K562 (cell line): ENCODE results near the gene STARD3NL. TPM values are rescaled to one million over a fixed set of nuclear protein-coding genes. Genes with fewer than 3 reads are reported as not detected.

Experiments used
- ATAC-seq: fragments of 200-7000 bp; cut with Tn5 transposase; 3 replicates; pipeline ENCODE4 v1.9.1; 2020; ENCODE audit warnings: moderate library complexity
- BruUV-seq: library from RNA; stranded (reverse); fragments of 400-500 nt; replicated peaks from 2 replicates; lab custom pipeline; 2021; lab: Mats Ljungman, UMichigan
- CTCF ChIA-PET: fragments of 300-600 bp; formaldehyde crosslinking; extraction: SDS; loops from one replicate; lab custom pipeline; 2021; ENCODE audit warnings: low intra/inter-chr PET ratio; lab: Yijun Ruan, JAX
- POLR2A ChIA-PET: fragments of 300-600, 350-650 bp; sonication (Branson Sonifier 250); formaldehyde crosslinking; extraction: SDS; loops from one replicate; lab custom pipeline; 2021; ENCODE audit warnings: antibody characterized with exemption, inconsistent platforms; lab: Yijun Ruan, JAX
- DNase-seq, 4 experiments: peaks; one replicate each; pipeline versions ENCODE4 v3.0.0 to v3.0.0-alpha.2; 2011 to 2018; ENCODE audit warnings: low spot score in 3 of 4, mixed read lengths in 3 of 4; ENCODE audit errors: extremely low read depth in 1 of 4
- FAIRE-seq: peaks from 2 replicates; lab custom pipeline; 2011; peaks lifted over from hg19 to GRCh38; lab: Jason Lieb, UNC
- H2AFZ ChIP-seq: 2 replicates; pipeline ENCODE4 v1.6.0; 2011; ENCODE audit warnings: low read depth, low read length, control low read depth, inconsistent platforms
- H3K27ac ChIP-seq: fragments of 200-600 bp; 3 replicates; pipeline ENCODE4 v1.8.0; 2011; ENCODE audit warnings: low read depth, mild to moderate bottlenecking, control low read depth, inconsistent platforms, low read length, moderate library complexity, mixed read lengths; ENCODE audit errors: extremely low read depth
- H3K27me3 ChIP-seq, 2 experiments: fragments of 300-600 bp in 1 of 2; 2 replicates in 1 of 2; 3 replicates in 1 of 2; pipeline versions ENCODE4 v1.6.0 to v1.8.0; 2011; ENCODE audit warnings: inconsistent platforms in 2 of 2, low read length in 2 of 2, mild to moderate bottlenecking in 1 of 2, mixed read lengths in 1 of 2, moderate library complexity in 1 of 2; ENCODE audit not compliant: control insufficient read depth in 2 of 2, insufficient read depth in 2 of 2
- H3K36me3 ChIP-seq: fragments of 300-600 bp; 3 replicates; pipeline ENCODE4 v1.8.0; 2011; ENCODE audit warnings: mild to moderate bottlenecking, low read length, inconsistent platforms; ENCODE audit not compliant: control insufficient read depth, insufficient read depth
- H3K4me1 ChIP-seq, 2 experiments: fragments of 200-600 bp in 1 of 2; replicated peaks in 1 of 2; 2 replicates in 1 of 2; 3 replicates in 1 of 2; pipeline versions ENCODE4 v1.5.1 to v1.8.0; 2011; ENCODE audit warnings: inconsistent platforms in 2 of 2, low read length in 2 of 2, mild to moderate bottlenecking in 1 of 2, mixed read lengths in 1 of 2, moderate library complexity in 1 of 2; ENCODE audit not compliant: control insufficient read depth in 2 of 2, insufficient read depth in 2 of 2
- H3K4me2 ChIP-seq: 2 replicates; pipeline ENCODE4 v1.6.1; 2011; ENCODE audit warnings: low read length, control low read depth, inconsistent platforms, mixed read lengths; ENCODE audit not compliant: insufficient read depth
- H3K4me3 ChIP-seq: fragments of 200-600 bp; sonication (generic), shearing (Covaris generic); 2 replicates; pipeline ENCODE4 v1.5.1; 2016; ENCODE audit warnings: control low read depth, inconsistent platforms
- H3K79me2 ChIP-seq: fragments of 200-600 bp; 3 replicates; pipeline ENCODE4 v1.8.0; 2011; ENCODE audit warnings: low read length, inconsistent platforms; ENCODE audit not compliant: control insufficient read depth, insufficient read depth
- H3K9ac ChIP-seq, 2 experiments: 2 replicates each; pipeline versions ENCODE4 v1.6.0 to v1.6.1; 2011; ENCODE audit warnings: low read depth in 2 of 2, low read length in 2 of 2, control low read depth in 1 of 2, inconsistent platforms in 1 of 2, mild to moderate bottlenecking in 1 of 2, mixed read lengths in 1 of 2; ENCODE audit not compliant: insufficient read depth in 1 of 2
- H3K9me1 ChIP-seq: one replicate; pipeline ENCODE4 v1.6.0; 2011; ENCODE audit warnings: inconsistent platforms, mild to moderate bottlenecking, low read length, moderate library complexity; ENCODE audit not compliant: control insufficient read depth, insufficient read depth
- H3K9me3 ChIP-seq: replicated peaks from 2 replicates; pipeline ENCODE4 v1.5.1; 2011; ENCODE audit warnings: low read depth, low read length, inconsistent platforms; ENCODE audit not compliant: control insufficient read depth, insufficient read depth
- H4K20me1 ChIP-seq: replicated peaks from 2 replicates; pipeline ENCODE4 v1.6.1; 2011; ENCODE audit warnings: low read length, inconsistent platforms, mixed read lengths; ENCODE audit not compliant: control insufficient read depth, insufficient read depth
- KLF16 ChIP-seq: IDR thresholded peaks from 2 replicates; pipeline ENCODE4 v1.6.1; 2016; ENCODE audit warnings: antibody characterized with exemption
- NCOA1 ChIP-seq: fragments of 450-650 bp; IDR thresholded peaks from 2 replicates; pipeline ENCODE4 v1.6.1; 2016; ENCODE audit warnings: low read depth
- U2AF1 ChIP-seq: fragments of 200-400 bp; formaldehyde crosslinking; optimal IDR thresholded peaks from 2 replicates; pipeline ENCODE3; 2017; ENCODE audit warnings: mild to moderate bottlenecking, low read depth, low read length, moderate library complexity
- ZFX ChIP-seq: sonication (generic); formaldehyde crosslinking; IDR thresholded peaks from 2 replicates; pipeline ENCODE4 v1.8.0; 2022; ENCODE audit warnings: mild to moderate bottlenecking, missing genetic modification reagents, moderate library complexity
- ZNF561 ChIP-seq: fragments of 450-650 bp; formaldehyde crosslinking; conservative IDR thresholded peaks from 2 replicates; pipeline ENCODE4 v1.4.0; 2020; ENCODE audit warnings: mild to moderate bottlenecking, moderate library complexity
- ZNF707 ChIP-seq: fragments of 250-450 bp; sonication (Bioruptor Pico); conservative IDR thresholded peaks from 2 replicates; pipeline ENCODE4 v1.8.0; 2022; ENCODE audit warnings: inconsistent platforms, mild to moderate bottlenecking, moderate library complexity
- ZNF717 ChIP-seq: fragments of 250-450 bp; sonication (Bioruptor Pico); IDR thresholded peaks from 2 replicates; pipeline ENCODE4 v1.5.0; 2021
- WGBS: fragments of 100-300 bp; shearing (Covaris generic); methylation state at CpG from one replicate; pipeline ENCODE4 v1.1.6; 2016; ENCODE audit warnings: low coverage, mixed read lengths; ENCODE audit not compliant: insufficient coverage; ENCODE audit errors: missing lambda C conversion rate; 5-methylcytosine and 5-hydroxymethylcytosine counted together
- in situ Hi-C: fragments of 300-500 bp; cut with MboI; formaldehyde crosslinking; loops from 4 replicates; pipeline ENCODE4 v1.15.0; 2018; ENCODE audit warnings: inconsistent platforms, mixed read lengths
- intact Hi-C: fragments of 100-400 bp; cut with micrococcal nuclease; formaldehyde crosslinking; loops from 2 replicates; pipeline ENCODE4 v1.14.2; 2022
- polyA plus RNA-seq, 8 experiments: library from polyadenylated mRNA; depleted of rRNA in 4 of 8; stranded (reverse) in 5 of 8; unstranded in 3 of 8; fragments of >200 nt; fragmentation: Nextera tagmentation in 2 of 8; fragmentation: Illumina TruSeq in 1 of 8; extraction: Ambion mirVana in 2 of 8; extraction: Trizol in 1 of 8; gene quantifications; 2 replicates each; pipeline versions ENCODE4 v1.2.1 to v1.2.3, GENCODE V29; 2011 to 2014; ENCODE audit warnings: inconsistent platforms in 1 of 8, missing spikeins in 1 of 8
- total RNA-seq, 7 experiments: library from RNA; depleted of rRNA in 6 of 7; stranded (reverse); fragments of >200 nt in 6 of 7; fragmentation: Illumina TruSeq in 2 of 7; extraction: Trizol in 2 of 7; gene quantifications; 2 replicates each; pipeline versions ENCODE4 v1.2.1 to v1.2.3, GENCODE V29; 2011 to 2021; ENCODE audit warnings: low replicate concordance in 1 of 7

Gene STARD3NL
- total and polyA plus RNA-seq, 9 of the 15 experiments (the other 6 are each of a cell fraction or from before 2014, with no cell fraction given): 42.2 to 90.0 (median 57.6) TPM

DNA sequence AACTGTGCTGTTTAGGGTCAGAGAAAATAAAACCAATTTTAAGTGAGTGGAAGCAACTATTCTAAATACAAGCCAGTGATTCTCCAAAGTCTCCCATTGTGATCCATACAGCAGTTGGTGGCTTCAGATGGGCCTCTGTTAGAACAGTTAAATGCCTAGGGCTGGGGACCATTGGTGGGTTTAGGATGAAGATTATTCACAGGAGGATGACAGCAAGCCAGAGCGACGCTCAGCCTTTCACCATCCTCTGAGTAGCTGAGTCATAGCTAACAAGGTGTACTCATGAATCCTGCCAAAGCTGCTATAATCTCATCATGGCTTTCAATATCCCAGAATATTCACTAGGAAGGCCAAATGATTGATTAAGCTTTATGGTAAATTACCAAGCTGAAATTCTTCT is 39.6 kb downstream of the STARD3NL start:
- Histone ChIP-seq H3K9me1 (no peaks in the 10 kb centered on the region), H3K4me1 (no peaks in the 10 kb centered on the region), H3K27ac (no peak overlapping the region), H2AFZ (no peak overlapping the region), H3K36me3 (peaks cover 52% of the 10 kb centered on the region), H3K27me3 (no peaks in the 10 kb centered on the region), H3K9me3 (no peaks in the 10 kb centered on the region), H3K4me3 (no peak overlapping the region), H3K79me2 (no peaks in the 10 kb centered on the region), H4K20me1 (no peaks in the 10 kb centered on the region), H3K4me2 (no peak overlapping the region), H3K9ac (no peak overlapping the region)
- intact Hi-C loops (loop anchor here (5.0 kb wide), 2 partner anchors 120 to 155 kb away; no protein-coding TSS in a partner anchor), in situ Hi-C loops (no loop called here)
- BruUV-seq: no TSS peak
- no peak for TF ChIP-seq U2AF1
- no peak for TF ChIP-seq NCOA1
- no peak for TF ChIP-seq ZNF561 (CRISPR knock-in tag)
- no peak for TF ChIP-seq ZNF717
- TF ChIP-seq ZNF707: no peak
- ChIA-PET POLR2A (interaction anchor here (0.7 kb wide), 1 partner anchor 11 kb away, joined by 3 read pairs; no protein-coding TSS in a partner anchor), CTCF (no interaction called here)
- DNase-seq: no peak
- ATAC-seq: no peak
- FAIRE-seq: no peak
- 81% methylated on average over 2 of the region's 2 CpGs for WGBS

DNA sequence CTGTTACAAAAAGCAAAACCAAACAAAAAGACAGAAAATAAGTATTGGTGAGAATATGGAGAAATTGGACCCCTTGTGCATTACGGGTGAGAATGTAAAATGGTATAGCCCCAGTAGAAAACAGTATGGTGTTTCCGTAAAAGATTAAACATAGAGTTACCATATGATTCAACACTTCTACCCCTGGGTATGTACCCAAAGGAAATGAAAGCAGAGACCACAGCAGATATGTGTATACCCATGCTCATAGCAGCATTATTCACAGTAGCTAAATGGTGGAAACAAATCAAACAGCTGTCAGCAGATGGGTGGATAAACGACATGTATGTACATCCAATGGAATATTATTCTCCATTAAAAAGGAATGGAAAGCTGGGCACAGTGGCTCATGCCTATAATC is 42.4 kb downstream of the STARD3NL start:
- no peak for DNase-seq
- no peak overlapping the region for H3K9ac ChIP-seq
- 72% methylated on average over 3 of the region's 3 CpGs for WGBS
- no peaks in the 10 kb centered on the region for H3K79me2 ChIP-seq
- H3K27me3 ChIP-seq: no peaks in the 10 kb centered on the region
- no peaks in the 10 kb centered on the region for H4K20me1 ChIP-seq
- intact Hi-C loops (no loop called here), in situ Hi-C loops (loop anchor here (5.0 kb wide), 3 partner anchors 113 to 318 kb away; no protein-coding TSS in a partner anchor)
- no peak overlapping the region for H2AFZ ChIP-seq
- ATAC-seq: no peak
- POLR2A ChIA-PET: no interaction called here
- H3K9me1 ChIP-seq: no peaks in the 10 kb centered on the region
- H3K4me1 ChIP-seq: no peaks in the 10 kb centered on the region
- no peak overlapping the region for H3K4me3 ChIP-seq
- no peaks in the 10 kb centered on the region for H3K9me3 ChIP-seq
- no peak overlapping the region for H3K27ac ChIP-seq
- no TSS peak for BruUV-seq
- CTCF ChIA-PET: no interaction called here
- no peak for TF ChIP-seq KLF16
- TF ChIP-seq ZFX: no peak
- FAIRE-seq: no peak
- H3K4me2 ChIP-seq: no peak overlapping the region
- H3K36me3 ChIP-seq: peaks cover 53% of the 10 kb centered on the region
